GM19463 (cell line): ENCODE measurements around the gene EPAS1.

Experiments
- ATAC-seq: cut with Tn5 transposase; IDR thresholded peaks from one replicate; pipeline ENCODE4 v1.9.1; 2021; ENCODE audit warnings: mild to moderate bottlenecking, moderate library complexity; ENCODE audit not compliant: unreplicated experiment

The EPAS1 gene

GRCh38 chr2:46380038-46380940, 83.1 kb downstream of the EPAS1 start:
- no peak for ATAC-seq

DNA sequence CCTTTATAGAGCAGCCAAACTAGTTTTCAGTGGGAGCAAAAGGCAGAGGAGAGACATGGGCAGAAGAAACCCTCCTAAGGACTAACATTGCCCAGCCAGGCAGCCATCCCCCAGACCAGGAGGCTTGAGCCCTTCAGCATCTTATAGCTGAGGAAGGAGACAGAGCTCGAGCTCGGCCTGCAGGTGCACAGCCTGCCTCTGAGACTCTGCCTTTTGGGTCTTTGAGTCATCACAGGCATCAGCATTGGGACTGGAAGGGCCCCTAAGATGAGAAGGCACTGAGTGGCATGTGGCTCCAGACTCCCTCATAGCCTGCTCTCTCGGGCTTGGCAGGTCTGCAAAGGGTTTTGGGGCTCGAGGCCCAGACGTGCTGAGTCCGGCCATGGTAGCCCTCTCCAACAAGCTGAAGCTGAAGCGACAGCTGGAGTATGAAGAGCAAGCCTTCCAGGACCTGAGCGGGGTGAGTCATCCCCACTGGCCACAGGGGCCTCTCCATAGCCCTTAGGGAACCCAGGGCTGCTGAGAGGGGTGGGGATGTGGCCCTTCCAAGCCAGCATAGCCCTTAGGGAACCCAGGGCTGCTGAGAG, 84.1 kb downstream of the EPAS1 start:
- ATAC-seq, result no peak

- ATAC-seq, result no peak
Measured at GRCh38 chr2:46381871-46382270, 84.7 kb downstream of the EPAS1 start.

- ATAC-seq, result no peak
Measured at GRCh38 chr2:46382331-46383112, 85.3 kb downstream of the EPAS1 start.

DNA sequence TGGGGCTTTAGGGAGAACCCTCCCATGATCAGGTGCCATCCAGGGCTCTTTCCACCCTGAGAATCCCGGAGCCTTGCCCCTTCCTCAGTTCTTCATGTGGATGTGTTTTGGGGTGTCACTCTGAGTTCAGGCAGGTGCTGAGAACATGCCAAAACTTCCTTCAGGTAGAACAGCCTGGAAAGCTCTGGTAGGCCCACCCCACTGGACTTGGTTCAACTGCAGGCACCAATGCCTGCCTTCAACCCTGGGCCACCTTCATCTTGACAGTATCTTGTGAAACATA, 85.8 kb downstream of the EPAS1 start:
- ATAC-seq, result no peak

GRCh38 chr2:46383784-46384456, 86.7 kb downstream of the EPAS1 start:
- ATAC-seq, result no peak

- no peak for ATAC-seq
Measured at GRCh38 chr2:46384457-46384815, 87.2 kb downstream of the EPAS1 start.

GRCh38 chr2:46385786-46386577, 88.8 kb downstream of the EPAS1 start:
- no peak for ATAC-seq

- no peak for ATAC-seq
Measured at GRCh38 chr2:46386763-46387162, 89.6 kb downstream of the EPAS1 start.

DNA sequence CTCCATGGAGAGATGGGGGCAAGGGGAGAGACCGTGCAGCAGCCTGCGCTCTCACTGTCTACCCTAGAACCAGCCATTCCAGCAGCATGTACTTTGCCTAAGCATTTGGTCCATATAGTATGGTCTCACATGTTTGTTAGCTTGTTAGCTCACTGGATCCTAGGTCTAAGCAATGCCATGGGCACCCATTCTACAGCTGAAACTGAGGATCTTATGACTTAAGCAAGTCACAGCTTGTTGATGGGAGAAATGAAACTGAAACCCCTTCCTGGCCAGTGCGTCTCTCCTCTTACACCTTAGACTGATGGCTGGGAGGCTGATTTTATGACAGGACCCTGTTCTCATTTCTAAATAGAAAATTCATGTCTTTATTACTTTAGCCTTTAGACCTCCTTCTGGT, 90.1 kb downstream of the EPAS1 start:
- ATAC-seq, result no peak

- no peak for ATAC-seq
Measured at GRCh38 chr2:46387886-46388515, 90.8 kb downstream of the EPAS1 start.

DNA sequence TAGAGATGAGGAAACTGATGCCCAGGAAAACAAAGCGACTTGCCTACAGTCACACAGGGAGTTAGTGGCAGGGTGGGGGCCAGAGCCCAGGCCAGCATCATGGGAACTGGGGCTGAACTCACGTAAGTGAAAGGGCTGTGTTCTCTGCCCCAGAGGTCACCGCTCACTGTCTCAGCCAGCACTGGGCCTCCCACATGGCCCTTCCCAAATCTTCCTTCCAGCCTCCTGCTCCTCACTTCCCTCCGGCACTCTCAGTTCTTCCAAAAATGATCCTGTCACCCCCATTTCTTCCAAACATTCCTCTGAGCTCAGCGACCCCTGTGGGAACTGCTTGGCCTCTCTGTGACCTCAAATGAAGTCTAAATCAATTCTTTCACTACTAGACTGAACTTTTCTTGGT, 91.7 kb downstream of the EPAS1 start:
- no peak for ATAC-seq

DNA sequence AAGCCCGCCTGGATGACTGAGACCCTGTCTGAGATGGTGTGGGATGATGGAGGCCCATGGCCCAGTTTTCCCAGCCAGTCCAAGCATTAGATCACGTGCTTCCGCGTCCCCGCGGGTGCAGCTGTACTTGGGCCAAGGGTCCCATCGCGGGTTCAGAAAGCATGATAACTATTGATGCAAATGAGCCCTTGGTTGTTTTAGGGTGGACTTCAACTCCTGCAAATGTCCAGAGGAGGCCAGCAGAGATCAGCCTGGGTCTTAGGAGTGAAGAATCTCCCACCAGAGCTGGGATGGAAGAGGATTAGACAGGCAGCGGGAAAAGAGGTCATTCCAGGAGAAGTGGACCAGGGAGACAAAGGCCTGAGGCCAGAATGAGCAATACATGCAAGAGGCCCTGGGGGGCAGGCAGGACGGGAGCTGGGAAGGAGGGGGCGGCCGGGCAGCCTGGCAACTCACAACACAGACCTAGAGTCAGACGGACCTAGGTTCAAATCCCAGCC, 92.3 kb downstream of the EPAS1 start:
- ATAC-seq, result no peak

DNA sequence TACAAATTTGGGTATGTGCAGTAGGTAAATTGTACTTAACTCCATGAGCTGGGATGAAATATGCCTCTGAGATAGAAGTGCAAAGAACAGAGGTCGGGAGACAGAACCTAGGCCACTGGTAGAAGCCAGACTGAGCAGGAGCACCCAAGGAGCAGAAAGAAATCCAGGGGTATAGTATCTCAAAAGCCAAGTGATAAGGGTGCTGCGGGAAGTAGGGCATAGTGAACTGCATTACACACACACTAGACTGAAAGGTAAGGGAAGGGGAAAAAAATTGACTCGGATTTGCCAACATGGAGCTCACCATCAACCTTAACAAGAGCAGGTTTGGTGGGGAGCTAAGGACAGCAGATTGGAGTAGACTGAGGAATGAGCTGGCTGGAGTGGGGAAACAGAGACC, 92.8 kb downstream of the EPAS1 start:
- ATAC-seq, result no peak

GRCh38 chr2:46390901-46391395, 93.7 kb downstream of the EPAS1 start:
- ATAC-seq, result no peak

- no peak for ATAC-seq
Measured at GRCh38 chr2:46392561-46393346, 95.5 kb downstream of the EPAS1 start.

- ATAC-seq, result no peak
Measured at GRCh38 chr2:46393347-46393820, 96.2 kb downstream of the EPAS1 start.

GRCh38 chr2:46393865-46394264, 96.7 kb downstream of the EPAS1 start:
- no peak for ATAC-seq
